Spleen (tissue), 11 donors: ENCODE measurements around the gene GDI1. TPM values are rescaled to one million over a fixed set of nuclear protein-coding genes. Genes with fewer than 3 reads are reported as not detected.

Experiments
- DNase-seq: peaks from one replicate; pipeline ENCODE4 v3.0.0-alpha.2; 2020
- H3K27ac ChIP-seq, 8 donors: fragments of 200-600 bp; sonication (generic) in 7 of 8; 1 replicate in 4 of 8; 2 replicates in 4 of 8; pipeline versions ENCODE4 v1.5.0 to v1.8.0; 2016 to 2021; ENCODE audit warnings: inconsistent platforms in 4 of 8, mild to moderate bottlenecking in 4 of 8, moderate library complexity in 1 of 8
- H3K27me3 ChIP-seq, 7 donors: fragments of 200-600 bp; sonication (generic) in 6 of 7; replicated peaks in 1 of 7; 1 replicate in 4 of 7; 2 replicates in 3 of 7; pipeline versions ENCODE4 v1.5.0 to v1.8.0; 2016 to 2021; ENCODE audit warnings: inconsistent platforms in 3 of 7, mild to moderate bottlenecking in 1 of 7
- H3K36me3 ChIP-seq, 6 donors: fragments of 200-600 bp; sonication (generic) in 5 of 6; 1 replicate in 4 of 6; 2 replicates in 2 of 6; pipeline versions ENCODE4 v1.5.0 to v1.8.0; 2016 to 2021; ENCODE audit warnings: inconsistent platforms in 2 of 6
- H3K4me1 ChIP-seq, 6 donors: fragments of 200-600 bp; sonication (generic) in 5 of 6; 1 replicate in 3 of 6; 2 replicates in 3 of 6; pipeline versions ENCODE4 v1.5.0 to v1.8.0; 2016 to 2021; ENCODE audit warnings: inconsistent platforms in 3 of 6
- H3K4me3 ChIP-seq, 8 donors: fragments of 200-600 bp; sonication (generic) in 7 of 8; 1 replicate in 4 of 8; 2 replicates in 4 of 8; pipeline versions ENCODE4 v1.5.0 to v1.8.0; 2016 to 2021; ENCODE audit warnings: inconsistent platforms in 4 of 8, mild to moderate bottlenecking in 4 of 8, moderate library complexity in 2 of 8
- H3K9me3 ChIP-seq, 8 donors: fragments of 200-600 bp; sonication (generic) in 7 of 8; 1 replicate in 4 of 8; 2 replicates in 4 of 8; pipeline versions ENCODE4 v1.5.0 to v1.8.0; 2016 to 2021; ENCODE audit warnings: inconsistent platforms in 4 of 8
- POLR2A ChIP-seq, 3 donors: fragments of 450-650 bp; IDR thresholded peaks; one replicate each; pipeline ENCODE4 v1.5.1; 2017; ENCODE audit warnings: antibody characterized with exemption in 3 of 3, mild to moderate bottlenecking in 1 of 3
- POLR2AphosphoS5 ChIP-seq, 3 donors: sonication (generic); formaldehyde crosslinking; IDR thresholded peaks; one replicate each; pipeline ENCODE4 v1.5.1; 2017; ENCODE audit warnings: antibody characterized with exemption in 3 of 3
- WGBS, 5 donors: extraction: QIAGEN DNeasy Blood & Tissue Kit in 3 of 5; methylation state at CpG; one replicate each; pipeline versions ENCODE4 v1.1.5 to v1.1.7; 2013 to 2018; 5-methylcytosine and 5-hydroxymethylcytosine counted together
- intact Hi-C: fragments of 100-400 bp; cut with DNase I; formaldehyde crosslinking; loops from one replicate; pipeline ENCODE4 v1.15.0; 2023; ENCODE audit warnings: low total_unique reads
- polyA plus RNA-seq, 3 donors: library from polyadenylated mRNA; stranded (reverse); fragments of 200-250 nt; gene quantifications; one replicate each; pipeline ENCODE4 v1.2.1, GENCODE V29; 2013
- total RNA-seq, 7 donors: library from RNA; depleted of rRNA in 3 of 7; stranded (reverse); fragments of >200 nt in 3 of 7; fragmentation: NEBNext Ultra II Directional in 4 of 7; extraction: Animal tissue kit (Norgen Biotek cat#: 25700) in 4 of 7; gene quantifications; one replicate each; pipeline versions ENCODE4 v1.1.0 to v1.2.1, GENCODE V29; 2016 to 2021
- TF ChIP-seq, protein P1 (sequence below), 11 experiments: fragments of 200-600 bp in 7 of 11; fragments of 450-650 bp in 4 of 11; sonication (generic) in 4 of 11; IDR thresholded peaks in 8 of 11; conservative IDR thresholded peaks in 3 of 11; 1 replicate in 7 of 11; 2 replicates in 4 of 11; pipeline versions ENCODE4 v1.4.0 to v1.8.0; 2016 to 2021; ENCODE audit warnings: antibody characterized with exemption in 11 of 11, inconsistent platforms in 4 of 11, mild to moderate bottlenecking in 1 of 11
- donor health status: healthy with polysubstance abuse.
- donor health status: DM: no; HTN: no; CAD: no; lungs with moderate emphysema.
- donor health status: DM: no; HTN: no; CAD: no.
- donor health status: Bipolar disorder and iron deficiency.
- donor health status: healthy.
- donor health status: DM: no; HTN: no; CAD: no.
- donor health status: DM: yes; HTN: yes; CAD: no.

GDI1 gene
- total and polyA plus RNA-seq, 10 donors, result 56.2 to 137 (median 111) TPM

DNA sequence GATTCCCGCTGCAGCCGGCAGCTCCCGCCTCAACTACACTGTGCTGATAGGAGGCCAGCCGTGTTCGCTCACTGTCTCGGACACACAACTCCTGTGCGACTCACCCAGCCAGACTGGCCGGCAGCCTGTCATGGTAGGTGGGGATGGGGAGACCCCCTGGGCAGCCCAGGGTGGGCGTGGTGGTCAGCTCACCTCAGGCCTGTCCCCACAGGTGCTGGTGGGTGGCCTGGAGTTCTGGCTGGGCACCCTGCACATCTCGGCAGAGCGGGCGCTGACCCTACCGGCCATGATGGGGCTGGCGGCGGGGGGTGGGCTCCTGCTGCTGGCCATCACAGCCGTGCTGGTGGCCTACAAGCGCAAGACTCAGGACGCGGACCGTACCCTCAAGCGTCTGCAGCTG is 30.6 kb downstream of the GDI1 start:
- DNase-seq, result no peak
- Histone ChIP-seq H3K27me3 (no peaks in the 10 kb centered on the region), H3K36me3 (peaks cover 0 to 100% (median 48%) of the 10 kb centered on the region in 6 donors), H3K4me1 (no peaks in the 10 kb centered on the region), H3K27ac (no peak overlapping the region), H3K9me3 (no peaks in the 10 kb centered on the region), H3K4me3 (no peak overlapping the region)
- intact Hi-C loops, result no loop called here
- 85 to 98% (median 94%) methylated on average over 4 to 21 of the region's 21 CpGs for WGBS, 5 donors
- TF ChIP-seq POLR2A (IDR thresholded peaks at IDR 0.05) (no peak), POLR2AphosphoS5 (IDR thresholded peaks at IDR 0.05) (no peak)
- TF ChIP-seq, protein P1, sequence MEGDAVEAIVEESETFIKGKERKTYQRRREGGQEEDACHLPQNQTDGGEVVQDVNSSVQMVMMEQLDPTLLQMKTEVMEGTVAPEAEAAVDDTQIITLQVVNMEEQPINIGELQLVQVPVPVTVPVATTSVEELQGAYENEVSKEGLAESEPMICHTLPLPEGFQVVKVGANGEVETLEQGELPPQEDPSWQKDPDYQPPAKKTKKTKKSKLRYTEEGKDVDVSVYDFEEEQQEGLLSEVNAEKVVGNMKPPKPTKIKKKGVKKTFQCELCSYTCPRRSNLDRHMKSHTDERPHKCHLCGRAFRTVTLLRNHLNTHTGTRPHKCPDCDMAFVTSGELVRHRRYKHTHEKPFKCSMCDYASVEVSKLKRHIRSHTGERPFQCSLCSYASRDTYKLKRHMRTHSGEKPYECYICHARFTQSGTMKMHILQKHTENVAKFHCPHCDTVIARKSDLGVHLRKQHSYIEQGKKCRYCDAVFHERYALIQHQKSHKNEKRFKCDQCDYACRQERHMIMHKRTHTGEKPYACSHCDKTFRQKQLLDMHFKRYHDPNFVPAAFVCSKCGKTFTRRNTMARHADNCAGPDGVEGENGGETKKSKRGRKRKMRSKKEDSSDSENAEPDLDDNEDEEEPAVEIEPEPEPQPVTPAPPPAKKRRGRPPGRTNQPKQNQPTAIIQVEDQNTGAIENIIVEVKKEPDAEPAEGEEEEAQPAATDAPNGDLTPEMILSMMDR (IDR thresholded peaks at IDR 0.05 in 8 of 11, conservative IDR thresholded peaks at IDR 0.05 in 3 of 11), result no peak

DNA sequence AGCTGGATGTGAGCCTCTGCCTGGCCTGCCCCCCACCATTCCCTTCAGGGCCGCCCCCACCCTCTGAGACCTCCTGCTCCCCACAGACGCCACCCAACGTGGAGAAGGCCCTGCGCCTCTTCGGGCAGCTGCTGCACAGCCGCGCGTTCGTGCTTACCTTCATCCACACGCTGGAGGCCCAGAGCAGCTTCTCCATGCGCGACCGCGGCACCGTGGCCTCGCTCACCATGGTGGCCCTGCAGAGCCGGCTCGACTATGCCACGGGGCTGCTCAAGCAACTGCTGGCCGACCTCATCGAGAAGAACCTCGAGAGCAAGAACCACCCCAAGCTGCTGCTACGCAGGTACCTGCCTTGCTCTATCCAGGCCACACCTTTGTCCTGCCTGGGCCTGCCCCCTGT is 31.3 kb downstream of the GDI1 start:
- Histone ChIP-seq H3K36me3 (peaks cover 0 to 100% (median 48%) of the 10 kb centered on the region in 6 donors), H3K27ac (no peak overlapping the region), H3K4me1 (no peaks in the 10 kb centered on the region), H3K4me3 (no peak overlapping the region), H3K27me3 (no peaks in the 10 kb centered on the region), H3K9me3 (no peaks in the 10 kb centered on the region)
- TF ChIP-seq, protein P1 (IDR thresholded peaks at IDR 0.05 in 8 of 11, conservative IDR thresholded peaks at IDR 0.05 in 3 of 11), result no peak
- TF ChIP-seq POLR2AphosphoS5 (IDR thresholded peaks at IDR 0.05), result no peak
- TF ChIP-seq POLR2A (IDR thresholded peaks at IDR 0.05), result no peak
- WGBS, 5 donors, result 94 to 96% (median 95%) methylated on average over 11 to 23 of the region's 23 CpGs
- DNase-seq, result no peak
- intact Hi-C loops, result no loop called here

DNA sequence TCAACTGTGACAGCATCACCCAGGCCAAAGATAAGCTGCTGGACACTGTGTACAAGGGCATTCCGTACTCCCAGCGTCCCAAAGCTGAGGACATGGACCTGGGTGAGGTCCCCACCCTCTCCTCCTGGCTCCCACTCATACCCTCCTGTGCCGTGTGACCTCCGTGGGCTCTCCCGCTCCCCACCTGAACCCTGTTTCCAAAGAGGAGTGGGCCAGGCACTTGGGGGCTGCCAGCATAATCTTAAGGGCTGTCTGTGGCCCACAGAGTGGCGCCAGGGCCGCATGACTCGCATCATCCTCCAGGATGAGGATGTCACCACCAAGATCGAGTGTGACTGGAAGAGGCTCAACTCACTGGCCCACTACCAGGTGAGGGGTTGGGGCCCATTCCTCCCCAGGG is 32.2 kb downstream of the GDI1 start:
- Histone ChIP-seq H3K36me3 (peaks cover 0 to 93% (median 48%) of the 10 kb centered on the region in 6 donors), H3K27me3 (no peaks in the 10 kb centered on the region), H3K27ac (no peak overlapping the region), H3K4me1 (no peaks in the 10 kb centered on the region), H3K4me3 (no peak overlapping the region), H3K9me3 (no peaks in the 10 kb centered on the region)
- DNase-seq, result no peak
- intact Hi-C loops, result no loop called here
- WGBS, 5 donors, result 91 to 100% (median 92%) methylated on average over 4 to 9 of the region's 9 CpGs
- TF ChIP-seq POLR2AphosphoS5 (IDR thresholded peaks at IDR 0.05) (no peak), POLR2A (IDR thresholded peaks at IDR 0.05) (no peak)
- TF ChIP-seq, protein P1 (IDR thresholded peaks at IDR 0.05 in 8 of 11, conservative IDR thresholded peaks at IDR 0.05 in 3 of 11), result no peak

DNA sequence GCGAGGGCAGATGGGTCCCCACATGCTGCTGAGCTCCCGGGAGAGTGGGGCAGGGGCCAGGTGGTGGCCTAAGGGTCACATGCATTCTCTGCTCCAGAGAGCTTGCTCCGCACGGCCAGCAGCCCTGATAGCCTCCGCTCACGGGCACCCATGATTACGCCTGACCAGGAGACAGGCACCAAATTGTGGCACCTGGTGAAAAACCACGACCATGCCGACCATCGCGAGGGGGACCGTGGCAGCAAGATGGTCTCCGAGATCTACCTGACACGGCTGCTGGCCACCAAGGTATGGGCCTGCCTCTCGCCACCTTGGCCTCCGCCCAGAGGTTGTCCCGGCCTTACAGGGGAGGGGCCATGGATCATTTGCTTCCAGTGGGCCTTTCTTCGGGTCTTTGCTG is 32.9 kb downstream of the GDI1 start:
- Histone ChIP-seq H3K4me3 (no peak overlapping the region), H3K4me1 (no peaks in the 10 kb centered on the region), H3K27me3 (no peaks in the 10 kb centered on the region), H3K36me3 (peaks cover 0 to 85% (median 45%) of the 10 kb centered on the region in 6 donors), H3K27ac (no peak overlapping the region), H3K9me3 (no peaks in the 10 kb centered on the region)
- intact Hi-C loops, result no loop called here
- DNase-seq, result no peak
- no peak for TF ChIP-seq POLR2A (IDR thresholded peaks at IDR 0.05)
- TF ChIP-seq, protein P1 (IDR thresholded peaks at IDR 0.05 in 8 of 11, conservative IDR thresholded peaks at IDR 0.05 in 3 of 11), result no peak
- no peak for TF ChIP-seq POLR2AphosphoS5 (IDR thresholded peaks at IDR 0.05)
- WGBS, 5 donors, result 91 to 100% (median 93%) methylated on average over 2 to 18 of the region's 18 CpGs
